ENCODE results near the gene DCBLD1.

Gene DCBLD1

GRCh38 chr6:117463762-117464665 is 18.5 kb upstream of the DCBLD1 start:
- Histone ChIP-seq H3K9me3 (ENCODE audit: insufficient read depth, low read depth, low read length) (no peaks in the 10 kb centered on the region), H2AFZ (ENCODE audit: low read length) (no peak overlapping the region), H3K9ac (ENCODE audit: low read depth, low read length, poor library complexity, severe bottlenecking) (no peak overlapping the region), H3K79me2 (ENCODE audit: insufficient read depth, low read length) (no peaks in the 10 kb centered on the region), H3K4me2 (ENCODE audit: low read depth, low read length, poor library complexity, severe bottlenecking) (no peak overlapping the region), H4K20me1 (ENCODE audit: insufficient read depth, low read length, poor library complexity, severe bottlenecking) (no peaks in the 10 kb centered on the region), H3K27me3 (ENCODE audit: insufficient read depth, low read length, poor library complexity, severe bottlenecking) (no peaks in the 10 kb centered on the region), H3K9me2 (replicated peaks; ENCODE audit: low read depth, low read length) (no peaks in the 10 kb centered on the region), H3K36me3 (ENCODE audit: insufficient read depth, low read length) (no peaks in the 10 kb centered on the region), H3K4me3 (ENCODE audit: low read length, poor library complexity, severe bottlenecking) (no peak overlapping the region), H3F3A (ENCODE audit: low read depth) (no peaks in the 10 kb centered on the region), H3K4me1 (ENCODE audit: insufficient read depth, low read length, poor library complexity, severe bottlenecking) (peaks cover 4% of the 10 kb centered on the region)
- TF ChIP-seq CTCF (conservative IDR thresholded peaks at IDR 0.05; ENCODE audit: low read length) (no peak), EZH2phosphoT487 (IDR thresholded peaks at IDR 0.05; ENCODE audit: borderline replicate concordance) (no peak)

- H3K36me3 ChIP-seq (ENCODE audit: insufficient read depth, low read length) = no peaks in the 10 kb centered on the region
- H3F3A ChIP-seq (ENCODE audit: low read depth) = no peaks in the 10 kb centered on the region
- no peaks in the 10 kb centered on the region for H3K79me2 ChIP-seq (ENCODE audit: insufficient read depth, low read length)
- no peaks in the 10 kb centered on the region for H3K27me3 ChIP-seq (ENCODE audit: insufficient read depth, low read length, poor library complexity, severe bottlenecking)
- peaks cover 4% of the 10 kb centered on the region for H3K4me1 ChIP-seq (ENCODE audit: insufficient read depth, low read length, poor library complexity, severe bottlenecking)
- no peak overlapping the region for H3K9ac ChIP-seq (ENCODE audit: low read depth, low read length, poor library complexity, severe bottlenecking)
- no peaks in the 10 kb centered on the region for H4K20me1 ChIP-seq (ENCODE audit: insufficient read depth, low read length, poor library complexity, severe bottlenecking)
- H2AFZ ChIP-seq (ENCODE audit: low read length) = no peak overlapping the region
- no peak overlapping the region for H3K4me2 ChIP-seq (ENCODE audit: low read depth, low read length, poor library complexity, severe bottlenecking)
- H3K4me3 ChIP-seq (ENCODE audit: low read length, poor library complexity, severe bottlenecking) = no peak overlapping the region
- no peaks in the 10 kb centered on the region for H3K9me3 ChIP-seq (ENCODE audit: insufficient read depth, low read depth, low read length)
- TF ChIP-seq CTCF (conservative IDR thresholded peaks at IDR 0.05; ENCODE audit: low read length) = no peak
- no peak for TF ChIP-seq EZH2phosphoT487 (IDR thresholded peaks at IDR 0.05; ENCODE audit: borderline replicate concordance)
- no peaks in the 10 kb centered on the region for H3K9me2 ChIP-seq (replicated peaks; ENCODE audit: low read depth, low read length)
These were observed 17.8 kb upstream of the DCBLD1 start for GRCh38 chr6:117464700-117465099.

GRCh38 chr6:117465691-117466090 is 16.8 kb upstream of the DCBLD1 start:
- Histone ChIP-seq H3K4me2 (ENCODE audit: low read depth, low read length, poor library complexity, severe bottlenecking) (no peak overlapping the region), H3K9me3 (ENCODE audit: insufficient read depth, low read depth, low read length) (no peaks in the 10 kb centered on the region), H3K79me2 (ENCODE audit: insufficient read depth, low read length) (no peaks in the 10 kb centered on the region), H3K9ac (ENCODE audit: low read depth, low read length, poor library complexity, severe bottlenecking) (no peak overlapping the region), H3F3A (ENCODE audit: low read depth) (no peaks in the 10 kb centered on the region), H3K36me3 (ENCODE audit: insufficient read depth, low read length) (no peaks in the 10 kb centered on the region), H3K27me3 (ENCODE audit: insufficient read depth, low read length, poor library complexity, severe bottlenecking) (no peaks in the 10 kb centered on the region), H4K20me1 (ENCODE audit: insufficient read depth, low read length, poor library complexity, severe bottlenecking) (no peaks in the 10 kb centered on the region), H3K9me2 (replicated peaks; ENCODE audit: low read depth, low read length) (no peaks in the 10 kb centered on the region), H3K4me3 (ENCODE audit: low read length, poor library complexity, severe bottlenecking) (no peak overlapping the region), H3K4me1 (ENCODE audit: insufficient read depth, low read length, poor library complexity, severe bottlenecking) (peaks cover 4% of the 10 kb centered on the region), H2AFZ (ENCODE audit: low read length) (no peak overlapping the region)
- no peak for TF ChIP-seq EZH2phosphoT487 (IDR thresholded peaks at IDR 0.05; ENCODE audit: borderline replicate concordance)

Data from Loucy (cell line).